Lung (tissue), 12 donors: ENCODE data around the gene FRY. TPM values are rescaled to one million over a fixed set of nuclear protein-coding genes. Genes with fewer than 3 reads are reported as not detected.

Source experiments
- ATAC-seq: fragments of 200-7000 bp; cut with Tn5 transposase; one replicate; pipeline ENCODE4 v1.9.1; 2020; ENCODE audit warnings: moderate number of reproducible peaks; ENCODE audit not compliant: insufficient read depth, low FRiP score
- DNase-seq, 3 donors: peaks; one replicate each; pipeline ENCODE4 v3.0.0-alpha.2; 2013 to 2017
- H3K27ac ChIP-seq, 2 donors: one replicate each; pipeline ENCODE4 v1.5.1; 2013; ENCODE audit warnings: mild to moderate bottlenecking in 2 of 2, moderate library complexity in 2 of 2, control low read depth in 1 of 2, inconsistent platforms in 1 of 2, low read depth in 1 of 2, low read length in 1 of 2
- H3K27me3 ChIP-seq, 3 donors: one replicate each; pipeline ENCODE4 v1.5.1; 2013; ENCODE audit warnings: low read length in 2 of 3; ENCODE audit not compliant: control insufficient read depth in 3 of 3, insufficient read depth in 3 of 3
- H3K36me3 ChIP-seq, 4 donors: one replicate each; pipeline ENCODE4 v1.5.1; 2013; ENCODE audit warnings: low read length in 4 of 4, mild to moderate bottlenecking in 1 of 4, moderate library complexity in 1 of 4; ENCODE audit not compliant: control insufficient read depth in 4 of 4, insufficient read depth in 4 of 4
- H3K4me1 ChIP-seq, 5 donors: one replicate each; pipeline ENCODE4 v1.5.1; 2013; ENCODE audit warnings: low read length in 5 of 5, mild to moderate bottlenecking in 2 of 5, moderate library complexity in 1 of 5; ENCODE audit not compliant: control insufficient read depth in 5 of 5, insufficient read depth in 5 of 5
- H3K4me3 ChIP-seq: one replicate; pipeline ENCODE4 v1.5.1; 2013; ENCODE audit warnings: mild to moderate bottlenecking, control low read depth, moderate library complexity
- H3K9ac ChIP-seq, 2 donors: one replicate each; pipeline ENCODE4 v1.5.1; 2013; ENCODE audit warnings: low read length in 2 of 2, control low read depth in 1 of 2; ENCODE audit not compliant: insufficient read depth in 1 of 2
- H3K9me3 ChIP-seq, 4 donors: one replicate each; pipeline ENCODE4 v1.5.1; 2013; ENCODE audit warnings: low read length in 3 of 4, mild to moderate bottlenecking in 1 of 4, moderate library complexity in 1 of 4; ENCODE audit not compliant: control insufficient read depth in 4 of 4, insufficient read depth in 3 of 4
- CTCF ChIP-seq: IDR thresholded peaks from 2 replicates; pipeline ENCODE4 v1.5.1; 2012; ENCODE audit warnings: mild to moderate bottlenecking; ENCODE audit errors: control extremely low read depth, extremely low read depth
- WGBS, 2 donors: extraction: QIAGEN DNeasy Blood & Tissue Kit; methylation state at CpG; one replicate each; pipeline ENCODE4 v1.1.7; 2013; 5-methylcytosine and 5-hydroxymethylcytosine counted together
- polyA plus RNA-seq, 2 donors: library from polyadenylated mRNA; stranded (reverse); fragments of 200-250 nt; gene quantifications; one replicate each; pipeline ENCODE4 v1.2.1, GENCODE V29; 2013
- total RNA-seq, 2 donors: library from RNA; depleted of rRNA in 1 of 2; stranded (reverse); fragments of >200 nt in 1 of 2; gene quantifications; one replicate each; pipeline ENCODE4 v1.2.1, GENCODE V29; 2014 to 2021
- donor health status: control.
- donor health status: control.
- donor health status: Bipolar disorder and iron deficiency.
- donor health status: healthy.
- donor health status: DM: yes; HTN: yes; CAD: no.

The FRY gene
- total and polyA plus RNA-seq, 4 donors, result 7.4 to 79.6 (median 43.9) TPM

GRCh38 chr13:32175943-32176342 lies 144.4 kb downstream of the FRY start:
- no peak for DNase-seq
- ATAC-seq, result no peak
- TF ChIP-seq CTCF, result no peak

GRCh38 chr13:32176696-32177095 lies 145.1 kb downstream of the FRY start:
- H3K4me3 ChIP-seq, result no peak overlapping the region
- H3K9me3 ChIP-seq, result no peaks in the 10 kb centered on the region
- peaks cover 0 to 16% (median 0%) of the 10 kb centered on the region in 4 donors for H3K36me3 ChIP-seq
- no peak overlapping the region for H3K9ac ChIP-seq
- H3K27ac ChIP-seq, result no peak overlapping the region
- ATAC-seq, result no peak
- TF ChIP-seq CTCF, result no peak
- no peak for DNase-seq
- no peaks in the 10 kb centered on the region for H3K4me1 ChIP-seq
- 97 to 99% methylated on average over 1 of the region's 1 CpG for WGBS, 2 donors
- H3K27me3 ChIP-seq, result no peaks in the 10 kb centered on the region

More at GRCh38 chr13:32175943-32176342, 144.4 kb downstream of the FRY start:
- WGBS, 2 donors, result 83 to 93% methylated on average over 2 of the region's 2 CpGs
- no peak overlapping the region for H3K9ac ChIP-seq
- H3K36me3 ChIP-seq, result peaks cover 0 to 19% (median 0%) of the 10 kb centered on the region in 4 donors
- no peaks in the 10 kb centered on the region for H3K4me1 ChIP-seq
- no peaks in the 10 kb centered on the region for H3K27me3 ChIP-seq
- H3K27ac ChIP-seq, result no peak overlapping the region
- H3K4me3 ChIP-seq, result no peak overlapping the region
- H3K9me3 ChIP-seq, result no peaks in the 10 kb centered on the region

GRCh38 chr13:32178763-32179162 lies 147.2 kb downstream of the FRY start:
- H3K27me3 ChIP-seq, result no peaks in the 10 kb centered on the region
- no peak for TF ChIP-seq CTCF
- H3K4me1 ChIP-seq, result no peaks in the 10 kb centered on the region
- ATAC-seq (no peak), DNase-seq (no peak)
- no peak overlapping the region for H3K4me3 ChIP-seq
- peaks cover 0 to 13% (median 0%) of the 10 kb centered on the region in 4 donors for H3K36me3 ChIP-seq
- no peaks in the 10 kb centered on the region for H3K9me3 ChIP-seq
- 73 to 86% methylated on average over 5 of the region's 5 CpGs for WGBS, 2 donors
- H3K27ac ChIP-seq, result no peak overlapping the region
- no peak overlapping the region for H3K9ac ChIP-seq

GRCh38 chr13:32179708-32180107 lies 148.1 kb downstream of the FRY start:
- Histone ChIP-seq H3K9me3 (peaks cover 0 to 1% (median 0%) of the 10 kb centered on the region in 4 donors), H3K4me3 (no peak overlapping the region), H3K27ac (no peak overlapping the region), H3K36me3 (peaks cover 0 to 11% (median 0%) of the 10 kb centered on the region in 4 donors), H3K9ac (no peak overlapping the region), H3K4me1 (no peaks in the 10 kb centered on the region), H3K27me3 (no peaks in the 10 kb centered on the region)
- WGBS, 2 donors, result 87 to 89% methylated on average over 2 of the region's 2 CpGs
- DNase-seq, result peak in 1 of 3 donors; percentile 22
- no peak for ATAC-seq
- TF ChIP-seq CTCF, result no peak
